Stimulated activated CD4-positive, alpha-beta T cell treated with anti-CD3 and anti-CD28 coated beads, Interleukin-15, amount 100 ng/mL, for 1 hour (primary cell): Measurements from ENCODE around the gene ITGA1.
"Not testable (repeated sequence)": the region's sequence is repeated elsewhere in the genome, so short reads cannot be mapped to it uniquely, and the experiment has no call there.

Experiments used
- DNase-seq, 2 donors: peaks; one replicate each; pipeline ENCODE4 v3.0.0-alpha.2; 2020; ENCODE audit warnings: low read depth in 1 of 2, low spot score in 1 of 2

Gene ITGA1

GRCh38 chr5:52787600-52788504 lies at the start of gene ITGA1, which contains the start of gene PELO:
TSS of gene ITGA1 (plus strand) at chr5:52787916. CDS start at chr5:52788354, 438 bp downstream.
TSS of gene PELO (plus strand) at chr5:52787916. CDS start at chr5:52800395, 12,479 bp downstream.
- peak; percentile 8 to 30 for DNase-seq

- no peak for DNase-seq
These were observed 49.6 kb upstream of the ITGA1 start for GRCh38 chr5:52738095-52738506.

GRCh38 chr5:52740007-52740406 lies 47.7 kb upstream of the ITGA1 start:
- no peak for DNase-seq

- no peak for DNase-seq
These were observed 44.7 kb upstream of the ITGA1 start for GRCh38 chr5:52743012-52743411.

GRCh38 chr5:52743529-52743928 lies 44.2 kb upstream of the ITGA1 start:
- DNase-seq, result no peak

- DNase-seq, result peak in 1 of 2 donors; percentile 5
These were observed 43.7 kb upstream of the ITGA1 start for GRCh38 chr5:52743970-52744369.

- DNase-seq, result not testable (repeated sequence)
These were observed 42.8 kb upstream of the ITGA1 start for GRCh38 chr5:52744867-52745458.

- no peak for DNase-seq
These were observed 41.2 kb upstream of the ITGA1 start for GRCh38 chr5:52746539-52746938.

- no peak for DNase-seq
These were observed 39.1 kb upstream of the ITGA1 start for GRCh38 chr5:52748590-52748989.

GRCh38 chr5:52749666-52750065 lies 38.0 kb upstream of the ITGA1 start:
- no peak for DNase-seq

GRCh38 chr5:52751137-52751536 lies 36.6 kb upstream of the ITGA1 start:
- DNase-seq, result no peak

- DNase-seq, result no peak
These were observed 33.7 kb upstream of the ITGA1 start for GRCh38 chr5:52754051-52754450.

GRCh38 chr5:52757527-52757926 lies 30.2 kb upstream of the ITGA1 start:
- no peak for DNase-seq

GRCh38 chr5:52758014-52758413 lies 29.7 kb upstream of the ITGA1 start:
- no peak for DNase-seq

GRCh38 chr5:52759331-52759730 lies 28.4 kb upstream of the ITGA1 start:
- DNase-seq, result no peak

- no peak for DNase-seq
These were observed 26.9 kb upstream of the ITGA1 start for GRCh38 chr5:52760695-52761366.

GRCh38 chr5:52767217-52767743 lies 20.4 kb upstream of the ITGA1 start:
- no peak for DNase-seq

GRCh38 chr5:52767766-52768480 lies 19.8 kb upstream of the ITGA1 start:
- no peak for DNase-seq

- no peak for DNase-seq
These were observed 18.7 kb upstream of the ITGA1 start for GRCh38 chr5:52769061-52769460.

GRCh38 chr5:52770287-52770939 lies 17.3 kb upstream of the ITGA1 start:
- no peak for DNase-seq
